ENCODE measurements around the gene ANXA1.

Gene ANXA1

DNA sequence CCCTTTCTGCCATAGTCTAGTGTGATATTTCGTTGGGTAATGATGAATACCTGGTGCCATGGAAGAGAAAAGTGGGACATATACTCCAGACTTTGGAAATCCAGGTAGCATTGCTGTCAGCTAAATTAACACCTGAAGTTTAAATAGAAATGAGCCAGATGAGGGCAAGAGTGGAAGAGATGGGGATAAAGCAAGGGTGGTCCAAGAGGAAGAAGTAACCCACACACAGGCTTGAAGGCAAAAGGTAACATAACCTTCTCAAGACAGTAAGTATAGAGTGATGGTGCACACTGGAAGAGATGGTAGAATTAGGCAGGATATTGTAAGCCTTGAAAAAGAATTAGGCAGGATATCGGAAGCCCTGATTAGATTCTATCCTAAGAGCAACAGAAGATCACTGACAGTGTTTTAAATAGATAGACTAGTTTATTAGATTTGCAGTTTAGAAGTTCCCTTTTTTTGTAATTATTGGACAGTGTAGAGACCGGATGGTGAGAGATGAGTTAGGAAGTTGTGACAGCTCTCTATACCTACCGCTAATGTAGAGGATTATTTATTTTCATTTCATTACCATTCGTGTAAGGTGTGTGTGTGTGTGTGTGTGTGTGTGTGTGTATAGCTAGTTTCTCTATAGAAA is 16.8 kb downstream of the ANXA1 start:
- Histone ChIP-seq H4K8ac (ENCODE audit: low read depth, low read length) (no peak overlapping the region), H2AK5ac (ENCODE audit: low read length) (no peak overlapping the region), H3K27me3 (ENCODE audit: insufficient read depth, low read length) (no peaks in the 10 kb centered on the region), H2BK5ac (ENCODE audit: low read depth, low read length, poor library complexity) (no peak overlapping the region), H3K79me2 (ENCODE audit: control insufficient read depth, insufficient read depth, low read length, poor library complexity) (no peaks in the 10 kb centered on the region), H3K4ac (ENCODE audit: low read depth, low read length) (no peak overlapping the region), H3K18ac (ENCODE audit: low read length) (no peak overlapping the region), H3K4me1 (ENCODE audit: control insufficient read depth in 1 of 2, insufficient read depth in 2 of 2, low read length in 2 of 2) (no peaks in the 10 kb centered on the region), H3K23ac (ENCODE audit: low read length) (no peak overlapping the region), H3K36me3 (ENCODE audit: control insufficient read depth in 1 of 2, insufficient read depth in 2 of 2, low read length in 2 of 2) (peaks cover 1 to 20% of the 10 kb centered on the region in 2 experiments), H4K91ac (ENCODE audit: low read depth, low read length) (no peak overlapping the region), H3K9me3 (ENCODE audit: insufficient read depth, low read depth, low read length) (no peaks in the 10 kb centered on the region), H4K12ac (ENCODE audit: low read depth, low read length) (no peak overlapping the region), H3K14ac (ENCODE audit: low read length) (no peak overlapping the region), H3K4me2 (ENCODE audit: low read length) (no peak overlapping the region), H2AFZ (ENCODE audit: insufficient read depth, low read length, poor library complexity) (no peak overlapping the region), H3K79me1 (ENCODE audit: low read length) (no peaks in the 10 kb centered on the region), H3K27ac (ENCODE audit: low read depth, low read length) (no peak overlapping the region), H3K4me3 (ENCODE audit: low read depth, low read length) (no peak overlapping the region), H2BK120ac (ENCODE audit: insufficient read depth, low read length, poor library complexity) (no peak overlapping the region), H3K9ac (ENCODE audit: low read length) (no peak overlapping the region), H2BK12ac (ENCODE audit: low read length) (no peak overlapping the region)
- WGBS (ENCODE audit: extremely low coverage, insufficient coverage, insufficient read length), result no CpG with 5 or more reads among the region's 5 CpGs
- peak in 1 of 2 donors; percentile 4 for DNase-seq

GRCh38 chr9:73170185-73170957 is 18.7 kb downstream of the ANXA1 start:
- no peaks in the 10 kb centered on the region for H3K79me1 ChIP-seq (ENCODE audit: low read length)
- H3K14ac ChIP-seq (ENCODE audit: low read length), result no peak overlapping the region
- H4K12ac ChIP-seq (ENCODE audit: low read depth, low read length), result no peak overlapping the region
- H2BK12ac ChIP-seq (ENCODE audit: low read length), result no peak overlapping the region
- no peak overlapping the region for H2AFZ ChIP-seq (ENCODE audit: insufficient read depth, low read length, poor library complexity)
- no peak overlapping the region for H3K23ac ChIP-seq (ENCODE audit: low read length)
- no peaks in the 10 kb centered on the region for H3K4me1 ChIP-seq (ENCODE audit: control insufficient read depth in 1 of 2, insufficient read depth in 2 of 2, low read length in 2 of 2)
- H3K9ac ChIP-seq (ENCODE audit: low read length), result no peak overlapping the region
- no peaks in the 10 kb centered on the region for H3K27me3 ChIP-seq (ENCODE audit: insufficient read depth, low read length)
- no peaks in the 10 kb centered on the region for H3K9me3 ChIP-seq (ENCODE audit: insufficient read depth, low read depth, low read length)
- no peak overlapping the region for H3K27ac ChIP-seq (ENCODE audit: low read depth, low read length)
- H3K4me3 ChIP-seq (ENCODE audit: low read depth, low read length), result no peak overlapping the region
- no peak overlapping the region for H2BK5ac ChIP-seq (ENCODE audit: low read depth, low read length, poor library complexity)
- no peak overlapping the region for H3K4ac ChIP-seq (ENCODE audit: low read depth, low read length)
- H4K91ac ChIP-seq (ENCODE audit: low read depth, low read length), result no peak overlapping the region
- H2AK5ac ChIP-seq (ENCODE audit: low read length), result no peak overlapping the region
- no peak overlapping the region for H2BK120ac ChIP-seq (ENCODE audit: insufficient read depth, low read length, poor library complexity)
- WGBS (ENCODE audit: extremely low coverage, insufficient coverage, insufficient read length), result no CpG with 5 or more reads among the region's 3 CpGs
- H3K4me2 ChIP-seq (ENCODE audit: low read length), result no peak overlapping the region
- DNase-seq, result no peak
- no peaks in the 10 kb centered on the region for H3K79me2 ChIP-seq (ENCODE audit: control insufficient read depth, insufficient read depth, low read length, poor library complexity)
- no peak overlapping the region for H4K8ac ChIP-seq (ENCODE audit: low read depth, low read length)
- no peak overlapping the region for H3K18ac ChIP-seq (ENCODE audit: low read length)
- H3K36me3 ChIP-seq (ENCODE audit: control insufficient read depth in 1 of 2, insufficient read depth in 2 of 2, low read length in 2 of 2), result peaks cover 1 to 17% of the 10 kb centered on the region in 2 experiments

DNA sequence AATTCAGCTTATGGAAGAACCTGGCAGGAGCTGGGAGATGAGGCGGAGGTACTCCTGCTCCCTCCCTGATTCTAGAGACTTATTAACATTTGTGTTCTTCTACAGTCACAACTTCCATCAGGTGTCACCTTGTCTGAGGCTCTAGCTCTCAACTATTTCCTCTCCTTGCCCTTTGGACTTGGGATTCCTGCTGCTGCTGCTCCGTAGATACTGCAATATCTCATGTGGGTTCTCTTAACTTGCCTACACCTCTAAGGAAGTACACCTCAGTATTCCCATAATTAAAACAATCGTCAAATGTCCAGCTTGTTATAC is 21.2 kb downstream of the ANXA1 start:
- Histone ChIP-seq H3K4me2 (ENCODE audit: low read length) (no peak overlapping the region), H3K23ac (ENCODE audit: low read length) (no peak overlapping the region), H4K12ac (ENCODE audit: low read depth, low read length) (no peak overlapping the region), H3K79me1 (ENCODE audit: low read length) (no peaks in the 10 kb centered on the region), H2AK5ac (ENCODE audit: low read length) (no peak overlapping the region), H2AFZ (ENCODE audit: insufficient read depth, low read length, poor library complexity) (no peak overlapping the region), H3K9ac (ENCODE audit: low read length) (no peak overlapping the region), H3K18ac (ENCODE audit: low read length) (no peak overlapping the region), H2BK120ac (ENCODE audit: insufficient read depth, low read length, poor library complexity) (no peak overlapping the region), H3K36me3 (ENCODE audit: control insufficient read depth in 1 of 2, insufficient read depth in 2 of 2, low read length in 2 of 2) (peaks cover 1 to 4% of the 10 kb centered on the region in 2 experiments), H4K91ac (ENCODE audit: low read depth, low read length) (no peak overlapping the region), H3K4me1 (ENCODE audit: control insufficient read depth in 1 of 2, insufficient read depth in 2 of 2, low read length in 2 of 2) (no peaks in the 10 kb centered on the region), H3K27me3 (ENCODE audit: insufficient read depth, low read length) (no peaks in the 10 kb centered on the region), H3K4ac (ENCODE audit: low read depth, low read length) (no peak overlapping the region), H2BK5ac (ENCODE audit: low read depth, low read length, poor library complexity) (no peak overlapping the region), H3K9me3 (ENCODE audit: insufficient read depth, low read depth, low read length) (no peaks in the 10 kb centered on the region), H3K14ac (ENCODE audit: low read length) (no peak overlapping the region), H3K27ac (ENCODE audit: low read depth, low read length) (no peak overlapping the region), H2BK12ac (ENCODE audit: low read length) (no peak overlapping the region), H3K79me2 (ENCODE audit: control insufficient read depth, insufficient read depth, low read length, poor library complexity) (no peaks in the 10 kb centered on the region), H4K8ac (ENCODE audit: low read depth, low read length) (no peak overlapping the region), H3K4me3 (ENCODE audit: low read depth, low read length) (no peak overlapping the region)
- WGBS (ENCODE audit: extremely low coverage, insufficient coverage, insufficient read length), result no CpG with 5 or more reads among the region's 3 CpGs
- DNase-seq, result no peak

- H3K9me3 ChIP-seq (ENCODE audit: insufficient read depth, low read depth, low read length), result no peaks in the 10 kb centered on the region
- H3K36me3 ChIP-seq (ENCODE audit: control insufficient read depth in 1 of 2, insufficient read depth in 2 of 2, low read length in 2 of 2), result peaks cover 0 to 1% of the 10 kb centered on the region in 2 experiments
- H3K4me2 ChIP-seq (ENCODE audit: low read length), result no peak overlapping the region
- no peaks in the 10 kb centered on the region for H3K79me2 ChIP-seq (ENCODE audit: control insufficient read depth, insufficient read depth, low read length, poor library complexity)
- no peak overlapping the region for H4K8ac ChIP-seq (ENCODE audit: low read depth, low read length)
- no peak overlapping the region for H2BK5ac ChIP-seq (ENCODE audit: low read depth, low read length, poor library complexity)
- peak in 1 of 2 donors; percentile 39 for DNase-seq
- no peaks in the 10 kb centered on the region for H3K4me1 ChIP-seq (ENCODE audit: control insufficient read depth in 1 of 2, insufficient read depth in 2 of 2, low read length in 2 of 2)
- no CpG with 5 or more reads among the region's 3 CpGs for WGBS (ENCODE audit: extremely low coverage, insufficient coverage, insufficient read length)
- H3K18ac ChIP-seq (ENCODE audit: low read length), result no peak overlapping the region
- H3K4ac ChIP-seq (ENCODE audit: low read depth, low read length), result no peak overlapping the region
- no peak overlapping the region for H2AFZ ChIP-seq (ENCODE audit: insufficient read depth, low read length, poor library complexity)
- no peak overlapping the region for H4K91ac ChIP-seq (ENCODE audit: low read depth, low read length)
- H3K14ac ChIP-seq (ENCODE audit: low read length), result no peak overlapping the region
- H3K23ac ChIP-seq (ENCODE audit: low read length), result no peak overlapping the region
- no peak overlapping the region for H2AK5ac ChIP-seq (ENCODE audit: low read length)
- no peak overlapping the region for H3K9ac ChIP-seq (ENCODE audit: low read length)
- H3K27ac ChIP-seq (ENCODE audit: low read depth, low read length), result no peak overlapping the region
- H4K12ac ChIP-seq (ENCODE audit: low read depth, low read length), result no peak overlapping the region
- no peaks in the 10 kb centered on the region for H3K27me3 ChIP-seq (ENCODE audit: insufficient read depth, low read length)
- no peak overlapping the region for H2BK12ac ChIP-seq (ENCODE audit: low read length)
- H2BK120ac ChIP-seq (ENCODE audit: insufficient read depth, low read length, poor library complexity), result no peak overlapping the region
- no peaks in the 10 kb centered on the region for H3K79me1 ChIP-seq (ENCODE audit: low read length)
- no peak overlapping the region for H3K4me3 ChIP-seq (ENCODE audit: low read depth, low read length)
Observed at GRCh38 chr9:73173557-73174329, 22.1 kb downstream of the ANXA1 start.

All from trophoblast cell (in vitro differentiated cells and primary cell).